Middle frontal gyrus (tissue), 1 donor: ENCODE results near the gene VAPA.

Experiments used
- DNase-seq: peaks from one replicate; pipeline ENCODE4 v3.0.0-alpha.2; 2015; ENCODE audit warnings: low spot score; ENCODE audit errors: extremely low spot score

VAPA gene

GRCh38 chr18:9914584-9915290 is 921 bp downstream of the VAPA start:
- DNase-seq, result no peak

- no peak for DNase-seq
Measured at GRCh38 chr18:9915291-9916076, 1.7 kb downstream of the VAPA start.

- DNase-seq, result no peak
Measured at GRCh38 chr18:9916077-9916639, 2.3 kb downstream of the VAPA start.

GRCh38 chr18:9916808-9917207 is 3.0 kb downstream of the VAPA start:
- DNase-seq, result no peak

DNA sequence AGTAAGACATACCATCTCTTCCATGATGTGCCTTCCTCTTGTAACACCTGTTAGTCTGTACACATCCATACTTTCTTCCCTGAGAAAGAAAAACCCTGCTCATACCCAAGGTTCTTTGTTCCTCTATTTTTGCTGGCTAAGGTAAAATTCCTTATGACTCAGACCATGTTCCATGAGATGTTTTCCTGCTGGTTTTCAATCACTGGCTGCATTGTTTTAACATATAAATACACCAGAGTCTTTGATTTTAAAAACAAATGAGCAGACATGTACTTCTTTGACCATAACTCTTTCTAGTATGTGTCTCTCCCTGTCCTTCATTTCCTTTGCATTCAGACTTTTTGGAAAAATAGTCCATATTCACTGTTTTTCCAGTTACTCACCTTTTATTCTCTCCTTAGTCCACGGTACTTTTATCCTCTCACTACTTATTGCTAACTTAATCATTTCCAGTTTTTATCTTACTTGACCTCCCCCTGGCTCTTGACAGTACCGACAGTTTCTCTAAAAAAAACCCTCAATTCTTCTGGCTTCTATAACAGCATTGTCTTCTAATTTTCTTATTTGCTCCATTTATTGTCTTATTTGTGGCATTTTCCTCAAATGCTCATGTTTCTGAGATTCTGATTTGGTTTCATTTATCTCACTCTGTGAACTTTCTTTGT is 4.3 kb downstream of the VAPA start:
- DNase-seq, result no peak

DNA sequence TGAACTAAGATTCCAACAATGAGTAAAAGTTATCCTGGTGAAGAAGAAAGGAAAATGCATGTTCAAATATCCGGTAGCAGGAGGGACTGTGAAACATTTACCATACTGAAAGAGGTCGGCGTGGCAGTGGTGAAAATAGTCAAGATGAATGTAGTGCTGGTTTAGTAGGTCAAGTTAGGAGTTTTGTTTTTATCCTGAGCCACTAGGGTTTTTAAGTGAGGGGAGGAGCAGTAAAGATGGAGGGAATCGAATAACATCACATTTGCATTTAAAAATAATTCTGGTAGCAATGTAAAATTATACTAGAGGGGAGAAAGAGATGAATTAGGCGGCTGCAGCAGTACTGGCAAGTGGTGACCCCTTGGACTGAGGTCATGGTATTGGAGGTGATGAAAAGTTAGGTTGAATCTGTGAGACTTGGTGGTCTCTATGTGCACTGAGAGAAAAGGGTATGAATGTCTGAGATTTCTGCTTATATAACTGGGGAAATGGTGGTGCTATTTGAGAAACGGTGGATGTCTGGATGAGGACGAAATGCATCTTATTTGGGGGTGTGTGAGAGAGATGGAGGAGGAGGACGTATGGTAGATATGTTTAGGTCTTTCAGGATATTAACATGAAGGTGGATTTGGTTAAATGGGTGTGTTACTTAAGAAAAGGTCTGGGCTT is 5.9 kb downstream of the VAPA start:
- DNase-seq, result no peak

DNA sequence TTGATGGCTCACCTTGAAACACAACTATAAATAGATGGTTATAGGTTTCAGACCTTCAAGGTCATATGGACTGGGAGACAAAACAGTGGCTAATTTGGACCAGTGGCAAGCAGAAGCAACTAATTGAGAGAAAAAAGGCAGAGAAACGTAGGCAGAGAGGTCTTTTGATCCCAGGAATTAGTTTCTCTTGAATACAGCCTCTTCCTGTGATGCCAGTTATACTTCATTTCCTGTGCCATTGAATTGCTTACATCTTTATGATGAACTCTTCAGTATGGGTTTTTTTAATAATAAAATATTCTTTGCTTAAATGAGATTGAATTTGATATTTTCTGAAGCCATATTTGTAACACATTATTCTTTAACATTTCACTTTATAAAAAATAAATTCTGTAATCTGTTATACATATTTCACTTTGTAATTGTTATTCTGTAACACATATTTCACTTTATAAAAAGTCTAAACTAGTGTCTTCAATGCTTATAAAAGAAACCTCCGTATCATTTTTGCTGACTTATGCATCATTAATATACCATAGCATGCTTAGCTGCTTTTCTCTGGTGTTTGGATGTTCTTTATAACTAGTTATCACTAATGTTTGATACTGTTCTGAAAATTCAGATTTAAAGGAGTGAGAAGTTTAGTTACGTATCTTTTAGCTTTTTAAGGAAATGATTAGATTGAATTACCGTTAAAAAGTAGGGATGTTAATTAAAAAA is 8.9 kb downstream of the VAPA start:
- no peak for DNase-seq

DNA sequence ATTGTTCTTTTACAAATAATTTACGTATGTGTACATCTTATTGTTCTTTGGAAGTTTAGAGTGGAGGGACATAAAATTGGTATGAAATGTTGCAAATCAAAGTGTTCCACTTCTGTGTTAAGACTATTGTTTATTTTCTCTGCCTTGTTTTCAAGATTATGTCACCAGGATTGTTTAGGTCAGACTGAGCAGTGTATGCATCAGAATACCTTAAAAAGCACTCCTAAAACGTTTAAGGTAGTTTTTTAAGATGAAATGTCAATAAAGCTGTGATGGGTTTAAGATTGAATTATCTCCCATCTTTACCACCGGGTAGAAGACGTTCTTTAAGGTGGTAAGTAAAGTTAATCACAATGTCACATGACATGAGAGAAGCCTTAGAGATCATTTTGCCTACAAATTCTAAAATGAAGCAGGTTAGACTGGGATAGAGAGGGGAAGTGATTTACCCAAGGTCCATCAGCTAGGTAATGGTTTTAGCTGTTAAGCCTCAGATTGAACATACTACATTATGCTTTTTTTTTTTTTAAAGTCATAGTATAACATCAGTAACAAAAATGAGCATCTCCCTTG is 10.6 kb downstream of the VAPA start:
- DNase-seq, result no peak

DNA sequence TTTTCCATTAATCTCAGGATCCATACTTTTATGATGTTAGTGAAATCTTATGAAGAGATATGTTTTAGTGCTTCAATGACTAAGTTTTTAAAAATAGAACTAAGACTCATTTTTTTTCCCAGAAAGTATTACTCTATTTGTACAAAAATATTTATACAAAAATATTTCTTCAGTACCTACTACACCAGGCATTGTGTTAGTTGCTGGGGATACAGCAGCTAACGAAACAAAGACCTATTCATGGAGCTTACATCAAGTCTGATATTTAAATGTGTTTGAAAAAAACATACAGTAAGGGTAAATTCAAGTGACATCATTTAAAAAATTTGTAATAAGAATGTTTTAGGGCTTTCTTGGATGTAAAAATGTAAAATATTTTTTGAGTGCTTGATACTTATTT is 11.6 kb downstream of the VAPA start:
- DNase-seq, result no peak

- no peak for DNase-seq
Measured at GRCh38 chr18:9925795-9926194, 12.0 kb downstream of the VAPA start.

- no peak for DNase-seq
Measured at GRCh38 chr18:9926223-9926894, 12.5 kb downstream of the VAPA start.

DNA sequence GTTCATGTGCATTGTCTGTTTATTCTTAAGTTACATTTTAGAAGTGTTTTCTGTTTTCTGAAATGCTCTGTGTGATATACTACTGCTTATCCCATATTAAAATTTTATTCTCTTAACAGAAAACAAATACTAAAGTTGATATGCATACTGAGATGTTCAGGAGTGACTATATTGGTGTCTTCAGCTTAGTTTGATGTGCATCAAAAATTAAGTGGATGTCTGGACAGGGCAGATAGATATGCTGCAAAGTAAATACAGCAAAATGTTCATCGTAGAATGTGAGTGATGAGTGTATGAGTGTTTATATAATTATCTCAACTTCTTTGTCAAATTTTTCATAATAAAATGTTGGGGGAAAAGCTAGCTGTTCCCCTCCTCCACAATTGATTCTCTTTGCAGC is 13.2 kb downstream of the VAPA start:
- DNase-seq, result no peak

- no peak for DNase-seq
Measured at GRCh38 chr18:9927392-9928063, 13.7 kb downstream of the VAPA start.

DNA sequence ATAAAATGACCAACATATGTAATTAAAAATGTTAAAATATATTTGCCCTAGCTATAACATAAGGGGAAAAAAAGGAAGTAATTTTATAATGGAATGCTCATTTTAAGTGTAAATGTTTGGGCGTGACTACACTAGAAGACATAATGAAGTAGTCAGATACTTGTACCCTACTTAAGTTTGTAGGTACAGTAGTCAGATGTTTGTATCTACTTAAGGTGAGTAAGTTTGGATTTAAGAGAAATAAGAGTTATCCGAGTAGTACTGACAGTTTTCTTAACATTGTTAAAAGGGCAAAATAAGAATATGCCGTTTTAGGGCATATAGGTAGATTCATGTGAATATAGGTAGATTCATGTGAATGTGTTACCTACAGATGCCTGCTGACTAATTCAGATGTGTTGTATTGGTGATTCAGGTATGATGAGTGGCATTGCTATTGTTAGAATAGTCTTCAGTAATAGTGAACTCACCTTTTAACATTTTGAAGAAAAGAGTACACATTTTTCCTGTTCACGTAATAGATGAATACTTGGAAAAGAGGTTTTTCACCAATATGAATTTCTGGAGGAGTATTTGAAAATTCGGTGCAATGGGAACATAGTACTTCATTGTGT is 14.9 kb downstream of the VAPA start:
- DNase-seq, result no peak

DNA sequence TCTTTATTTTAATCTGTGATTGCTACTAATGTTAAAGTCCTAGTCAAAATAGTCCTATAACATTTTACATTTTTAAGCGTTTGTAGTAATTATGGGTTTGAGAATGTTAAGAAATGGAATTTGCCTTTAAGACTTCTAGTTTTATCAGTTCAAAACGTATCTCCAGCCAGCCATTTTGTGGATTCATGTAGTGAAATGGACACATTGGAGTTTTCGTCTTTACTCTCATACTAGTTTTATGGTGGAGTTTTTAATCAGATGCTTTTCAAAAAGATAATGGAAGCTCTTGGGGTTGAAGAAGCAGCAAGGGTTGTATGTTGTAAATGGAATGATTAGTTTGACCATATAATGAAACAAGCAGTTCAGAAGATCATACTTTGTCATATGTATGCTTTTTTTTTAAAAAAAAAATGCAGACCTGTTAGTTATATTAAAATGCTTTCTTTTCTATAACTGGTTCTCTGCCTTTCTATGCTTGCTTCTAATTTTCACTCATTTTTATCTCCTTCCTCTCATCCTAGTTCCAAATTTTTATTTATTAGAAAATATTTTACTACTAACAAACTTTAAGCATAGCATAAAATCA is 16.6 kb downstream of the VAPA start:
- no peak for DNase-seq

DNA sequence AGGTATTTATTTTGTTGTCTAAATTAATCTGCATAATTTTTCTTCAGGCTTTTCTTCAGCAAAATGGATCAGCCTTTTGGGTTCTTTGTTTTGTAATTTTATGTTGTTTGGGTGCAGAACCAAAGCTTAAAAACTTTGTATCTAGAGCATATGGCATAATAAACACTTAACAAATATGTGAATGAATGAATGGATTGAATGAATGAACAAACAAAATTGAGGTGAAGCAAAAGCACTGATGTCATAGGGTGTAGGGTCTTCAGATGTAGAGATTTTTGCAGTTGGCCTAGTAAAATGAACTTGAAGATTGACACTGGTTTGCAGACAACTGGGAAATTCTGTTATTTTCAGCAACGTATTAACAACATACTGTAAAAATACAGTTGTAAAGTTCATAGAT is 17.3 kb downstream of the VAPA start:
- no peak for DNase-seq

GRCh38 chr18:9931678-9932077 is 17.9 kb downstream of the VAPA start:
- no peak for DNase-seq

GRCh38 chr18:9933865-9934264 is 20.0 kb downstream of the VAPA start:
- no peak for DNase-seq

- DNase-seq, result no peak
Measured at GRCh38 chr18:9934274-9934673, 20.5 kb downstream of the VAPA start.
